Body of pancreas (tissue), 4 donors: ENCODE data around the gene C6orf62. TPM values are rescaled to one million over a fixed set of nuclear protein-coding genes. Genes with fewer than 3 reads are reported as not detected.
A peak's percentile ranks its signal among the peaks of the same experiment; 100 is the strongest.
"Not testable (repeated sequence)": the region's sequence is repeated elsewhere in the genome, so short reads cannot be mapped to it uniquely, and the experiment has no call there.

Experiments used
- ATAC-seq: fragments of 150-250 bp; one replicate; pipeline ENCODE4 v1.9.1; 2016
- DNase-seq, 4 donors: peaks; one replicate each; pipeline ENCODE4 v3.0.0-alpha.2; 2019
- H3K27ac ChIP-seq, 4 donors: fragments of 200-600 bp; sonication (generic); 1 replicate in 3 of 4; 2 replicates in 1 of 4; pipeline versions ENCODE4 v1.5.1 to v1.6.1; 2016 to 2019; ENCODE audit warnings: mild to moderate bottlenecking in 1 of 4, mixed read lengths in 1 of 4, moderate library complexity in 1 of 4
- H3K27me3 ChIP-seq, 2 donors: fragments of 200-600 bp; sonication (generic); one replicate each; pipeline ENCODE4 v1.6.0; 2016; ENCODE audit warnings: mild to moderate bottlenecking in 1 of 2
- H3K36me3 ChIP-seq, 2 donors: fragments of 200-600 bp; sonication (generic); replicated peaks in 1 of 2; 2 replicates each; pipeline ENCODE4 v1.5.1; 2016; ENCODE audit warnings: low read depth in 2 of 2; ENCODE audit not compliant: insufficient read depth in 1 of 2
- H3K4me1 ChIP-seq: fragments of 200-600 bp; sonication (generic); one replicate; pipeline ENCODE4 v1.6.0; 2016
- H3K4me3 ChIP-seq, 2 donors: fragments of 200-600 bp; sonication (generic); 1 replicate in 1 of 2; 2 replicates in 1 of 2; pipeline ENCODE4 v1.5.1; 2016 to 2019
- H3K9me3 ChIP-seq, 3 donors: fragments of 200-600 bp; sonication (generic); 1 replicate in 2 of 3; 2 replicates in 1 of 3; pipeline ENCODE4 v1.5.1; 2016
- POLR2A ChIP-seq, 3 donors: fragments of 450-650 bp; IDR thresholded peaks; one replicate each; pipeline ENCODE4 v1.6.1; 2016; ENCODE audit warnings: antibody characterized with exemption in 3 of 3, mild to moderate bottlenecking in 2 of 3
- WGBS, 2 donors: methylation state at CpG; one replicate each; pipeline ENCODE4 v1.1.5; 2017; 5-methylcytosine and 5-hydroxymethylcytosine counted together
- intact Hi-C: fragments of 100-400 bp; cut with DNase I; formaldehyde crosslinking; loops from one replicate; pipeline ENCODE4 v1.15.1; 2023
- total RNA-seq, 2 donors: library from RNA; depleted of rRNA; stranded (reverse); fragments of >200 nt; gene quantifications; one replicate each; pipeline ENCODE4 v1.1.0, GENCODE V29; 2016
- TF ChIP-seq, protein P1 (sequence below), 7 experiments: fragments of 450-650 bp in 4 of 7; fragments of 200-600 bp in 3 of 7; sonication (generic) in 3 of 7; IDR thresholded peaks; one replicate each; pipeline ENCODE4 v1.5.1; 2016 to 2019; ENCODE audit warnings: antibody characterized with exemption in 7 of 7

C6orf62 gene
- total RNA-seq, 2 donors from 2014 or later: 46.5 to 70.0 TPM

DNA sequence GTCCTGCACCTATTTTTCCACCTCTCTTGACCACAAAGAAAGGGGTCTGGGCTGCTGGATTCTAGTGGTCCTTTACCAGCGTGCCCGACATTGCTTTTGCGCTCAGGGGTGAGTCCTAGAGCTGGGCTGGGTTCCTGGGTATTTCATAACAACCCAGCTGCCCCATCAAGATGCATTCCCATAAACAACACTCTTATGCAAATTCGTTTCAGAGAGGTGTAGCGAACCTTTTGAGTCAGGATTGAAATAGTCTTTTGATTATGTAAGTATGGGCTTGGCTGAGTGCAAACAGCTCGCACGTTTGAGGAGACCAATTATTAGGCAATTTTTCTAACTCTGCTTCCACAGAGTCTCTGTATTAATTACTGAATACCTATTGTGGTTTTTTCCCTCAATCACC is 38.4 kb downstream of the C6orf62 start:
- TF ChIP-seq, protein P1, sequence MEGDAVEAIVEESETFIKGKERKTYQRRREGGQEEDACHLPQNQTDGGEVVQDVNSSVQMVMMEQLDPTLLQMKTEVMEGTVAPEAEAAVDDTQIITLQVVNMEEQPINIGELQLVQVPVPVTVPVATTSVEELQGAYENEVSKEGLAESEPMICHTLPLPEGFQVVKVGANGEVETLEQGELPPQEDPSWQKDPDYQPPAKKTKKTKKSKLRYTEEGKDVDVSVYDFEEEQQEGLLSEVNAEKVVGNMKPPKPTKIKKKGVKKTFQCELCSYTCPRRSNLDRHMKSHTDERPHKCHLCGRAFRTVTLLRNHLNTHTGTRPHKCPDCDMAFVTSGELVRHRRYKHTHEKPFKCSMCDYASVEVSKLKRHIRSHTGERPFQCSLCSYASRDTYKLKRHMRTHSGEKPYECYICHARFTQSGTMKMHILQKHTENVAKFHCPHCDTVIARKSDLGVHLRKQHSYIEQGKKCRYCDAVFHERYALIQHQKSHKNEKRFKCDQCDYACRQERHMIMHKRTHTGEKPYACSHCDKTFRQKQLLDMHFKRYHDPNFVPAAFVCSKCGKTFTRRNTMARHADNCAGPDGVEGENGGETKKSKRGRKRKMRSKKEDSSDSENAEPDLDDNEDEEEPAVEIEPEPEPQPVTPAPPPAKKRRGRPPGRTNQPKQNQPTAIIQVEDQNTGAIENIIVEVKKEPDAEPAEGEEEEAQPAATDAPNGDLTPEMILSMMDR (IDR thresholded peaks at IDR 0.05): no peak
- no peak for TF ChIP-seq POLR2A (IDR thresholded peaks at IDR 0.05)
- no peaks in the 10 kb centered on the region for H3K27me3 ChIP-seq
- H3K4me1 ChIP-seq: peaks cover 12% of the 10 kb centered on the region
- ATAC-seq (no peak), DNase-seq (no peak)
- 67 to 80% methylated on average over 7 of the region's 7 CpGs for WGBS, 2 donors
- intact Hi-C loops: no loop called here
- H3K9me3 ChIP-seq: no peaks in the 10 kb centered on the region
- no peak overlapping the region for H3K27ac ChIP-seq
- no peak overlapping the region for H3K4me3 ChIP-seq
- no peaks in the 10 kb centered on the region for H3K36me3 ChIP-seq

DNA sequence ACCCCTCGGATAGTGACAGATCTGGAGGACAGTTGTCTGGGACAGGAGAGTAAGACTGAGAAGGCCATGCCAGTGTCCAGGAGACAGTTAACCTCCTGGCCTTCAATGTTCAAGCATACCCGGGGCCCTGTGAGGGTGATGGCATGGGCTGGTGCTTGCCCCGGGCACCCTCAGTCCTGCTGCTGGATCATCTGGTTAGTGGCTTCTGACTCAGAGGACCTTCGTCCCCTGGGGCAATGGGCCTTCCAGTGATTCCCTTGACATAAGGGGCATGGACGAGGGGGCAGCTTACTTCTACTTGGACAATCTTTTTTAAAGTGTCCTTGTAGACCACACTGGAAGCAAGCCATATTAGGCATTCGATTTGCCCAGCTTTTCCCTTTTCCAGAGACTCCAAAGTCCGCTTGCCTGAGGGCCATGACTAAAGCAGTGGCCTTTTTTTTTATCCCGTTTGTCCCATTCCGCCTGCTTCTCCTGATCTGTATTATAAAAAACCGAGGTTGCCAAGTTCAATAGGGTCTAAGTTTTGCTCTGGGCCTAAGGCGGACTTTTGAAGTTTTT is 40.1 kb downstream of the C6orf62 start:
- H3K36me3 ChIP-seq, DNase-seq, H3K9me3 ChIP-seq, H3K4me3 ChIP-seq, ATAC-seq, intact Hi-C loops, H3K27me3 ChIP-seq: not testable (repeated sequence)
- 41 to 44% methylated on average over 9 to 11 of the region's 11 CpGs for WGBS, 2 donors
- peaks cover 12% of the 10 kb centered on the region for H3K4me1 ChIP-seq
- peak overlapping the region in 1 of 4 donors; percentile 28 for H3K27ac ChIP-seq

DNA sequence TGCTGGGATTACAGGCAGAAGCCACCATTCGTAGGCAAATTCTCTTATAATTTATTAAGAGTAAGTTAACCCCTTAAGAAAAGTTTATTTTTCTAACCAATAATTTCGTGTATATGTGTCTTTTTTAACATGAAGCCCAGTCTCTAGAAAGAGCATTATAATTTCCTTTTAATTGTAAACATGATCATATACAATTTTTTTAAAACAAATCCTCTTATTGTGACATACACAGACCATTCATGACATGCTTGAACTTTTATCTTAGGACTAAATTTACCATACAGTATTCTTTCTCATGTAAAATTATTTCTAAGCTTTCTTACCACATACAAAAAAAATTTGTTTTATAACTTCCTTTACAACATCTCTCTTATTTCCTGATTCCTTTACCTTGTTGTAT is 45.3 kb downstream of the C6orf62 start:
- Histone ChIP-seq H3K9me3 (no peaks in the 10 kb centered on the region), H3K4me3 (no peak overlapping the region), H3K4me1 (peaks cover 8% of the 10 kb centered on the region), H3K36me3 (no peaks in the 10 kb centered on the region), H3K27me3 (no peaks in the 10 kb centered on the region), H3K27ac (no peak overlapping the region)
- ATAC-seq (no peak), DNase-seq (no peak)
- TF ChIP-seq, protein P1 (IDR thresholded peaks at IDR 0.05): no peak
- TF ChIP-seq POLR2A (IDR thresholded peaks at IDR 0.05): no peak
- intact Hi-C loops: no loop called here
- 82% methylated on average over 2 of the region's 2 CpGs for WGBS, 2 donors

DNA sequence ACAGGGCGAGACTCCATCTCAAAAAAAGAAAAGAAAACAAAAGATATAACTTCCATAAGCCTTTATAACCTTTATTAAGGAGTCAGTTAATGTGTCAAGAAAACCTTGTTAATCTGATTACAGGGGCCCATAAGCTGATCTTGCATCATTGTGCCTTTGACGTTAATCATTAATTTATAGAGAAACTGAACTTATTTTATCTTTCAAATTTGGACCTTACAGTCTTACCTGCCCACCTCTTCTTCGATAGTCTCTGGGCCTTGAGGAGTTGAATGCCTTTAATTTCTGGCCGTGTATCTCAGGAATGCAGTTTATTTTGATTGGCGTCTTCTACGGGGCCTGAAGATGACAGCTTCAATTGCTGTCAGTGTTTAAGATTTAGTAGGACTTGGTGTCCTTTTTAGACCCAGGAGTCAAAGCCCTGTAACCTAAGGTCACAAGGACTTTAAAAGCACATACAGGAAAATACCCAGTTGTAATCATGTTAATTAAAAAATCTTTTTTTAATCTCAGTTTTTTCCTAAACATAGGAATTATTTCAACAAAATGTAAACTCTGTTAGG is 46.3 kb downstream of the C6orf62 start:
- TF ChIP-seq, protein P1 (IDR thresholded peaks at IDR 0.05): no peak
- no peak for TF ChIP-seq POLR2A (IDR thresholded peaks at IDR 0.05)
- Histone ChIP-seq H3K9me3 (no peaks in the 10 kb centered on the region), H3K4me3 (no peak overlapping the region), H3K36me3 (no peaks in the 10 kb centered on the region), H3K27me3 (no peaks in the 10 kb centered on the region), H3K4me1 (peaks cover 10% of the 10 kb centered on the region), H3K27ac (no peak overlapping the region)
- ATAC-seq: no peak
- WGBS, 2 donors: 55 to 70% methylated on average over 6 of the region's 6 CpGs
- no peak for DNase-seq
- intact Hi-C loops: no loop called here

DNA sequence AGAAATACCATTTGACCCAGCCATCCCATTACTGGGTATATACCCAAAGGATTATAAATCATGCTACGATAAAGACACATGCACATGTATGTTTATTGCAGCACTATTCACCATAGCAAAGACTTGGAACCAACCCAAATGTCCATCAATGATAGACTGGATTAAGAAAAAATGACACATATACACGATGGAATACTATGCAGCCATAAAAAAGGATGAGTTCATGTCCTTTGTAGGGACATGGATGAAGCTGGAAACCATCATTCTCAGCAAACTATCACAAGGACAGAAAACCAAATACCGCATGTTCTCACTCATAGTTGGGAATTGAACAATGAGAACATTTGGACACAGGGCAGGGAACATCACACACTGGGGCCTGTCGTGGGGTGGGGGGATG is 47.9 kb downstream of the C6orf62 start:
- ATAC-seq, H3K27ac ChIP-seq, H3K9me3 ChIP-seq, intact Hi-C loops, H3K4me3 ChIP-seq, H3K27me3 ChIP-seq, H3K36me3 ChIP-seq, DNase-seq: not testable (repeated sequence)
- 95% methylated on average over 4 of the region's 4 CpGs for WGBS, 2 donors
- H3K4me1 ChIP-seq: peaks cover 14% of the 10 kb centered on the region

DNA sequence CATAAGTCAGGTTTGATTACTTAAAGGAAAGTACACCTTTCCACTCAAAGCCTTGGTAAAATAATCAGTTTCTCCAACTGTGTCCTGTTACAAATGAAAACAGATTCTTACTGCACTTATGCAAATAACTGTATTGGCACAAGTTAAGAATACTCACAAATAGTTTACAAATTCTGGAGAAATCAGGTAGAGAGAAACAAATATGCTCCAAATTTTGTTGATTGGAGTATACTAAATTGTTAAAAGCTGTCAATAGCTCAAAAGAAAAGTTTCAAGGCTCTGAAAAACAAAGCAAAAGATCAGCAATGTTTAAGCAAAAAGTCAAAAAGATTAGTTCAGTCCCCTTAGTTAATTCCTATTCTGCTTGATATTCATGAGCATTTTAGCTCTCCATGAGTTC is 48.5 kb downstream of the C6orf62 start:
- ATAC-seq, H3K4me3 ChIP-seq, intact Hi-C loops, H3K27ac ChIP-seq, DNase-seq, H3K9me3 ChIP-seq, H3K36me3 ChIP-seq, H3K27me3 ChIP-seq: not testable (repeated sequence)
- H3K4me1 ChIP-seq: peaks cover 20% of the 10 kb centered on the region
